Prostate gland (tissue), 2 donors: ENCODE measurements around the gene TAC4. TPM values are rescaled to one million over a fixed set of nuclear protein-coding genes. Genes with fewer than 3 reads are reported as not detected.
A peak's percentile ranks its signal among the peaks of the same experiment; 100 is the strongest.
"Not testable (repeated sequence)": the region's sequence is repeated elsewhere in the genome, so short reads cannot be mapped to it uniquely, and the experiment has no call there.

Experiments used
- DNase-seq: peaks from one replicate; pipeline ENCODE4 v3.0.0-alpha.2; 2019; ENCODE audit warnings: low spot score
- H3K27ac ChIP-seq, 2 donors: fragments of 200-600 bp; sonication (generic); 2 replicates each; pipeline ENCODE4 v1.5.1; 2017 to 2019
- H3K27me3 ChIP-seq: fragments of 200-600 bp; sonication (generic); replicated peaks from 2 replicates; pipeline ENCODE4 v1.5.1; 2019; ENCODE audit not compliant: insufficient read depth
- H3K36me3 ChIP-seq, 2 donors: fragments of 200-600 bp; sonication (generic); 1 replicate in 1 of 2; 2 replicates in 1 of 2; pipeline versions ENCODE4 v1.5.1 to v1.8.1; 2017 to 2019
- H3K4me1 ChIP-seq: fragments of 200-600 bp; sonication (generic); replicated peaks from 2 replicates; pipeline ENCODE4 v1.5.1; 2019
- H3K4me3 ChIP-seq, 2 donors: fragments of 200-600 bp; sonication (generic); 2 replicates each; pipeline ENCODE4 v1.5.1; 2017 to 2019
- H3K9me3 ChIP-seq: fragments of 200-600 bp; sonication (generic); 2 replicates; pipeline ENCODE4 v1.5.1; 2017
- POLR2A ChIP-seq: fragments of 450-650 bp; IDR thresholded peaks from one replicate; pipeline ENCODE4 v1.6.1; 2016; ENCODE audit warnings: antibody characterized with exemption, mild to moderate bottlenecking
- POLR2AphosphoS5 ChIP-seq: sonication (generic); formaldehyde crosslinking; IDR thresholded peaks from one replicate; pipeline ENCODE4 v1.6.1; 2017; ENCODE audit warnings: antibody characterized with exemption
- WGBS: methylation state at CpG from one replicate; pipeline ENCODE4 v1.1.5; 2018; 5-methylcytosine and 5-hydroxymethylcytosine counted together
- intact Hi-C: fragments of 100-400 bp; cut with DNase I; formaldehyde crosslinking; loops from one replicate; pipeline ENCODE4 v1.14.2; 2022
- total RNA-seq, 2 donors: library from RNA; depleted of rRNA; stranded (reverse); fragments of >200 nt; gene quantifications; one replicate each; pipeline ENCODE4 v1.1.0, GENCODE V29; 2016
- TF ChIP-seq, protein P1 (sequence below), 4 experiments: fragments of 200-600 bp in 2 of 4; fragments of 450-650 bp in 2 of 4; sonication (generic) in 2 of 4; IDR thresholded peaks; 1 replicate in 3 of 4; 2 replicates in 1 of 4; pipeline ENCODE4 v1.5.1; 2016 to 2019; ENCODE audit warnings: antibody characterized with exemption in 4 of 4, mild to moderate bottlenecking in 2 of 4, moderate library complexity in 2 of 4

The TAC4 gene
- total RNA-seq, 2 donors from 2014 or later: not detected

DNA sequence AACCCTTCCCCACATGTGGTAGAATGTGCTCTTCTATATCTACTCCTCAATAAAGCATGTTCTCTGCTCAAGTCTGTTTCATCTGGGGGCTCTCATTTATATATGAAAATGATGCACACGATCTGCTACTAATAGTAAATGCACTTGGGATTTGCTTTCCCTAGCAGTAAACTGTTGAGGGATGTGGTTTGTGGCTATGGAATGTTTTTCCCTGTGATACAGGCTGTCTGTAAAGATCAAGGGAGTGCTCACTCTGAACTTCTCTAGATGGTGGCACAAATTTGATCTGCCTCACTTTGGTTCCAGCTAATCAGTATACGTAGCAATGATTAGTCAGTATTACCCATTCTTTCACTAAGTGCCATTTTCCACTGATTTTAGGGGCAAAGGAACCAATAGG is 18.8 kb downstream of the TAC4 start:
- Histone ChIP-seq H3K4me1 (no peaks in the 10 kb centered on the region), H3K36me3 (peaks cover 0 to 15% of the 10 kb centered on the region in 2 donors), H3K4me3 (no peak overlapping the region), H3K27ac (no peak overlapping the region), H3K27me3 (no peaks in the 10 kb centered on the region), H3K9me3 (no peaks in the 10 kb centered on the region)
- WGBS: 88% methylated on average over 2 of the region's 2 CpGs
- no peak for DNase-seq
- intact Hi-C loops: no loop called here
- no peak for TF ChIP-seq POLR2AphosphoS5
- no peak for TF ChIP-seq POLR2A
- TF ChIP-seq, protein P1, sequence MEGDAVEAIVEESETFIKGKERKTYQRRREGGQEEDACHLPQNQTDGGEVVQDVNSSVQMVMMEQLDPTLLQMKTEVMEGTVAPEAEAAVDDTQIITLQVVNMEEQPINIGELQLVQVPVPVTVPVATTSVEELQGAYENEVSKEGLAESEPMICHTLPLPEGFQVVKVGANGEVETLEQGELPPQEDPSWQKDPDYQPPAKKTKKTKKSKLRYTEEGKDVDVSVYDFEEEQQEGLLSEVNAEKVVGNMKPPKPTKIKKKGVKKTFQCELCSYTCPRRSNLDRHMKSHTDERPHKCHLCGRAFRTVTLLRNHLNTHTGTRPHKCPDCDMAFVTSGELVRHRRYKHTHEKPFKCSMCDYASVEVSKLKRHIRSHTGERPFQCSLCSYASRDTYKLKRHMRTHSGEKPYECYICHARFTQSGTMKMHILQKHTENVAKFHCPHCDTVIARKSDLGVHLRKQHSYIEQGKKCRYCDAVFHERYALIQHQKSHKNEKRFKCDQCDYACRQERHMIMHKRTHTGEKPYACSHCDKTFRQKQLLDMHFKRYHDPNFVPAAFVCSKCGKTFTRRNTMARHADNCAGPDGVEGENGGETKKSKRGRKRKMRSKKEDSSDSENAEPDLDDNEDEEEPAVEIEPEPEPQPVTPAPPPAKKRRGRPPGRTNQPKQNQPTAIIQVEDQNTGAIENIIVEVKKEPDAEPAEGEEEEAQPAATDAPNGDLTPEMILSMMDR (IDR thresholded peaks at IDR 0.05): no peak

DNA sequence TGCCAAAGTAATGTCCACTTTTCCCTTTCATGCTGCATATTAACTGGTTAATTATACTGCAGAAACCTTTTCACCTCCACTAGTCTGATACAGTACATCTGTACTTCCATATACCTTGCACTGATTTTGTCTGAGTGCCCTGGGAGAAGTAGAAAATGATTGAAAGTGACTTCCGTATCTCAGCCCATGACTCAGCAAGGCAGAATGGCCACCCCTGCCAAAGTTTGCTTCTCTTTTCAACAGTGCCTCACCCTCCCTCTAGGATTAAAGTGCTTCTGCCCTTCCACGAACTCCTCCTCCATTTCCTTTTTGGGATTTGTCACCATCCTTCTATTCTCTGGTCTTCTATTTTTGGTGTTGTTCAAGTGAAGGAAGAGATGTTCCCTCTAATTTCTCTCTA is 19.5 kb downstream of the TAC4 start:
- H3K27me3 ChIP-seq, H3K4me1 ChIP-seq, H3K9me3 ChIP-seq, intact Hi-C loops, DNase-seq, H3K4me3 ChIP-seq, H3K27ac ChIP-seq: not testable (repeated sequence)
- WGBS: 67% methylated on average over 2 of the region's 2 CpGs
- peaks cover 0 to 15% of the 10 kb centered on the region in 2 donors for H3K36me3 ChIP-seq

DNA sequence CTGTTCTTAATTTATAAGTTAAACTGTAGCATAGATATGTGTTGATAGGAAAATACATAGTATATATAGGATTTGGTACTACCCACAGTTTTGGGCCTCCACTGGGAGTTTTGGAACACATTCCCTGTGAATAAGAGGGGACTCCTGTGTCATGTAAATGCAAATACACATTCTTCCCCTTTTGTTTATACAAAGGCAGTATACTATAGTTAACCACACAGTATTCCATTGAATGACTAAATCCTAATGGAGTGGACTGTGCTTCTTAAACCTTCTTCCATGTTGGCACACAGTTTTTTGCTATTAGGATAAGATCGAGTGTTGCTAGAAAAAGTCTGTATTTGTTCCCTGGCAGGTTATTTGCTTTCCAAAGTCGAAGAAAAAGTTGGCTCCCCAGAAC is 22.2 kb downstream of the TAC4 start:
- intact Hi-C loops: no loop called here
- Histone ChIP-seq H3K27me3 (no peaks in the 10 kb centered on the region), H3K9me3 (no peaks in the 10 kb centered on the region), H3K4me1 (peaks cover 13% of the 10 kb centered on the region), H3K36me3 (peaks cover 0 to 15% of the 10 kb centered on the region in 2 donors), H3K4me3 (no peak overlapping the region), H3K27ac (no peak overlapping the region)
- no peak for DNase-seq
- TF ChIP-seq, protein P1 (IDR thresholded peaks at IDR 0.05): no peak
- WGBS: 74% methylated on average over 2 of the region's 2 CpGs

DNA sequence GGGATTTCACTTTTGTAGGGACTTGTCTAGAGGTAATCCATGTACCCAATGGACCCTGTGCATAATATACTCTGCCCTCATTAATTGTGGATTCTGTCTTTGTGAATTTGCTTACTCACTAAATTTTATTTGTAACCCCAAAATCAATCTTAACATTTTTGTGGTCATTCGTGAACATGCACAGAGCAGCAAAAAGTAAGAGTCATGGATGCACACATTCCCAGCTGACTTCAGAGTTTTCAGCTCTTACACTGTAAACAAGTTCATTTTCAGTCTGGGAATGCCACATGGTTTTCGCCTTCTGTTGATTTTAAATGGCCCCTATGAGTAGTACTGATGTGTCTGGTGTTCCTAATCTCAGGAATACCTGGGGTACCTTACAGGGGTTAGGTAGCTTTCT is 24.3 kb downstream of the TAC4 start:
- 92% methylated on average over 2 of the region's 2 CpGs for whole genome bisulfite sequencing

DNA sequence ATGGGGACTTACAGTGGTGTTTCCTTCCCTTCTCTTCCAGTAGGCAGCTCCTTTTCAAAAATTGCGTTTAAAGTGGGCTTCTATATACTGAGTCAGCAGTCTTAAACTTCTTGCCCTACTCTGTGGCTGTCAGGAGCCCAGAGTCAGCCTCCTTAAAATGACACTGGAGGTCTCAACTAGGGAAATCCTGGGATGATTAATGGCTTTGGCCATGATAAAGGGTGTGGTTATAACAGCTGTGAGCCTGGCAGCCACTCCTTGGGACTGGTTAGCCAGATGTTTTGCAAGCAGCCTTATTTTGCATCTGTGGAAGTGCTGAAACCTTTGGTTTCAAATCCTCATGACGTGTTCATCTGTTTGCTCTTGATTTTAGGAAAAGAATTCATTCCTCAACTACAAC is 25.0 kb downstream of the TAC4 start:
- WGBS: 62% methylated on average over 2 of the region's 2 CpGs
- Histone ChIP-seq H3K27ac (peak overlapping the region in 1 of 2 donors; percentile 60), H3K9me3 (no peaks in the 10 kb centered on the region), H3K36me3 (peaks cover 6 to 15% of the 10 kb centered on the region in 2 donors), H3K4me1 (peaks cover 16% of the 10 kb centered on the region), H3K27me3 (no peaks in the 10 kb centered on the region), H3K4me3 (no peak overlapping the region)
- TF ChIP-seq, protein P1 (IDR thresholded peaks at IDR 0.05): no peak
- TF ChIP-seq POLR2AphosphoS5: no peak
- TF ChIP-seq POLR2A: no peak
- DNase-seq: no peak
- intact Hi-C loops: no loop called here

More for the DNA sequence above, 24.3 kb downstream of the TAC4 start:
- H3K4me3 ChIP-seq: no peak overlapping the region
- intact Hi-C loops: no loop called here
- no peaks in the 10 kb centered on the region for H3K27me3 ChIP-seq
- H3K36me3 ChIP-seq: peaks cover 0 to 15% of the 10 kb centered on the region in 2 donors
- no peak for TF ChIP-seq POLR2A
- TF ChIP-seq, protein P1 (IDR thresholded peaks at IDR 0.05): no peak
- no peak for TF ChIP-seq POLR2AphosphoS5
- H3K4me1 ChIP-seq: peaks cover 13% of the 10 kb centered on the region
- no peaks in the 10 kb centered on the region for H3K9me3 ChIP-seq
- DNase-seq: no peak
- no peak overlapping the region for H3K27ac ChIP-seq
